Neural crest cell (in vitro differentiated cells): ENCODE data around the gene ITGB3. TPM values are rescaled to one million over a fixed set of nuclear protein-coding genes. Genes with fewer than 3 reads are reported as not detected.

Experiments used
- DNase-seq: peaks from one replicate; pipeline ENCODE4 v3.0.0; 2021; ENCODE audit warnings: low read depth, mixed read lengths, low spot score
- H3K27ac Mint-ChIP-seq: one replicate; pipeline ENCODE4 v1.8.0; 2021; ENCODE audit warnings: mild to moderate bottlenecking, mixed read lengths; ENCODE audit not compliant: unreplicated experiment
- H3K27me3 Mint-ChIP-seq: 2 replicates; pipeline ENCODE4 v1.8.0; 2021; ENCODE audit warnings: low read depth, mild to moderate bottlenecking, mixed read lengths
- H3K36me3 Mint-ChIP-seq: 2 replicates; pipeline ENCODE4 v1.8.0; 2021; ENCODE audit warnings: low read depth, mild to moderate bottlenecking, mixed read lengths
- H3K4me1 Mint-ChIP-seq: 2 replicates; pipeline ENCODE4 v1.8.0; 2021; ENCODE audit warnings: mixed read lengths
- H3K4me3 Mint-ChIP-seq: one replicate; pipeline ENCODE4 v1.8.0; 2021; ENCODE audit warnings: mild to moderate bottlenecking, mixed read lengths
- H3K9me3 Mint-ChIP-seq: 2 replicates; pipeline ENCODE4 v1.8.0; 2021; ENCODE audit warnings: mixed read lengths
- total RNA-seq: library from RNA; stranded (reverse); gene quantifications from 2 replicates; pipeline ENCODE4 v1.2.1, GENCODE V29; 2021
- TF ChIP-seq, protein P1 (sequence below): fragments of 200-600 bp; sonication (generic); conservative IDR thresholded peaks from 2 replicates; pipeline ENCODE4 v1.5.0; 2021; ENCODE audit warnings: antibody characterized with exemption, mild to moderate bottlenecking

The ITGB3 gene
- total RNA-seq, 1 donor from 2014 or later, result 0.09 TPM

DNA sequence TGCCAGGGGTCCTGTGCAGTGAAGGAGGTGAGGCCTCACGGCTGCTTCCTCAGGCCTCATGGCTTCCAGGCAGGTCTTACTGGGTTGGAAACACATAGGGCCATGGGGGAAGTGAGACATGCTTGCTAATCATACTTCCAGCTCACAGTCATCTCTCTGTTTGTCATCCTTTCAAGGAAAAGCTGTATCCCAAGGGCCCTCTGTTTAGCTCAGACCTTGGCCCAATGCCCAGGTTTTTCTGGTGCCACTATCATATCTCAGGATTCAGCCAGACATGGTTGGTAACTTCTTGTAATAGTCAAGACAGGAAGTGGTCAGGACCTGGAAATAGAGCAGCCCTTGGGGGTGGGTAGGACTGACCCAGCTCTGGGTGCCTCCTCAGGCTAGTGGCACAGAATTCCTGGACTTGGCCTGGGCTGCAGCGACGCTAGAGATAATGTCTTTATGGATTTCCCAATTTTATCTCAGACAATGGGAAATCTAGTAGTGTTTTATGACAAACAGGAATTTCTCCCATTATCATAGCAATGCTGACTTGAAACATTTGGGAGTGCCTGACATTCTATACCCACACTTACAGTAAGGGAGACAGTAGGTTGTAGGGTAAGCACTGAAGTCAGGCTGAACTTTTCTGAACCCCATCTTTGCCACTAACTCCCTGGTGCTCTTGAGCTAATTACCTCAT lies 13.5 kb upstream of the ITGB3 start:
- H3K4me3 Mint-ChIP-seq, result no peak overlapping the region
- DNase-seq, result no peak
- no peaks in the 10 kb centered on the region for H3K36me3 Mint-ChIP-seq
- TF ChIP-seq, protein P1, sequence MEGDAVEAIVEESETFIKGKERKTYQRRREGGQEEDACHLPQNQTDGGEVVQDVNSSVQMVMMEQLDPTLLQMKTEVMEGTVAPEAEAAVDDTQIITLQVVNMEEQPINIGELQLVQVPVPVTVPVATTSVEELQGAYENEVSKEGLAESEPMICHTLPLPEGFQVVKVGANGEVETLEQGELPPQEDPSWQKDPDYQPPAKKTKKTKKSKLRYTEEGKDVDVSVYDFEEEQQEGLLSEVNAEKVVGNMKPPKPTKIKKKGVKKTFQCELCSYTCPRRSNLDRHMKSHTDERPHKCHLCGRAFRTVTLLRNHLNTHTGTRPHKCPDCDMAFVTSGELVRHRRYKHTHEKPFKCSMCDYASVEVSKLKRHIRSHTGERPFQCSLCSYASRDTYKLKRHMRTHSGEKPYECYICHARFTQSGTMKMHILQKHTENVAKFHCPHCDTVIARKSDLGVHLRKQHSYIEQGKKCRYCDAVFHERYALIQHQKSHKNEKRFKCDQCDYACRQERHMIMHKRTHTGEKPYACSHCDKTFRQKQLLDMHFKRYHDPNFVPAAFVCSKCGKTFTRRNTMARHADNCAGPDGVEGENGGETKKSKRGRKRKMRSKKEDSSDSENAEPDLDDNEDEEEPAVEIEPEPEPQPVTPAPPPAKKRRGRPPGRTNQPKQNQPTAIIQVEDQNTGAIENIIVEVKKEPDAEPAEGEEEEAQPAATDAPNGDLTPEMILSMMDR, result no peak
- H3K27me3 Mint-ChIP-seq, result peaks cover 5% of the 10 kb centered on the region
- H3K9me3 Mint-ChIP-seq, result no peaks in the 10 kb centered on the region
- H3K4me1 Mint-ChIP-seq, result no peaks in the 10 kb centered on the region
- H3K27ac Mint-ChIP-seq, result no peak overlapping the region

DNA sequence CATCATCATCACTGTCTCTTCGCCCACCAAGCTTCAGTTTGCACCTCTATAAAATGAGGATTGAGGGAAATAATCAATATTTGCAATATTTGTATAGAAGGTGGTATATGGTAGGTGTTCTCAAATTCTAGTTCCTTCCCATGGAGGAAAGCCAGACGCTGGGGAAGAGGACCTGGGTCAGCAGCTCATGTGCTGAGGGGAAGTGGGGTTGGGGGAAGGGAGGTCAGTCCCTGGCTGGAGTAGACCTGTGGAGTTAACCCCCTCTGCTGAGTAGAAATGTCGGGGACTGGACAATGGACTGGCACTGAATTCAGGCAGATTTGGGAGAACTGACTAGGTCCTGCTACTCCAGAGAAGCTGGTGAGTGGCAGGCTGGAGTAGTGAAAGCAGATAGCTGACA lies 12.8 kb upstream of the ITGB3 start:
- Mint-ChIP-seq H3K4me1 (no peaks in the 10 kb centered on the region), H3K4me3 (no peak overlapping the region)

DNA sequence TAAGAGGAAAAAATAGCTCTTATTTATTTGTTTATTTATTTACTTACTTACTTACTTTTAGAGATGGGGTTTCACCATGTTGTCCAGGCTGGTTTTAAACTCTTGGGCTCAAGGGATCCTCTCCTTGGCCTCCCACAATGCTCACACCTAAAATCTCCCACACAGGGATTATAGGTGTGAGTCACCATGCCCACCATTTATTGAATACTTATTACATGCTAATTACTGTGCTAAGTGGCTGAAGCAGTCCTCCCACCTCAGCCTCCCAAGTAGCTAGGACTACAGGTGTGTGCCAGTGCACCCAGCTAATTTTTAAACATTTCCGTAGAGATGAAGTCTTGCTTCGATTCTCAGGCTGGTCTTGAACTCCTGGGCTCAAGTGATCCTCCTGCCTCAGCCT lies 11.0 kb upstream of the ITGB3 start:
- no peak for DNase-seq
- Mint-ChIP-seq H3K27me3 (peaks cover 21% of the 10 kb centered on the region), H3K4me3 (no peak overlapping the region), H3K9me3 (no peaks in the 10 kb centered on the region), H3K27ac (no peak overlapping the region), H3K36me3 (no peaks in the 10 kb centered on the region), H3K4me1 (no peaks in the 10 kb centered on the region)
- TF ChIP-seq, protein P1, result no peak

More for the DNA sequence above, 12.8 kb upstream of the ITGB3 start:
- Mint-ChIP-seq H3K27me3 (peaks cover 11% of the 10 kb centered on the region), H3K27ac (no peak overlapping the region), H3K36me3 (no peaks in the 10 kb centered on the region), H3K9me3 (no peaks in the 10 kb centered on the region)
- no peak for DNase-seq
- TF ChIP-seq, protein P1, result no peak

DNA sequence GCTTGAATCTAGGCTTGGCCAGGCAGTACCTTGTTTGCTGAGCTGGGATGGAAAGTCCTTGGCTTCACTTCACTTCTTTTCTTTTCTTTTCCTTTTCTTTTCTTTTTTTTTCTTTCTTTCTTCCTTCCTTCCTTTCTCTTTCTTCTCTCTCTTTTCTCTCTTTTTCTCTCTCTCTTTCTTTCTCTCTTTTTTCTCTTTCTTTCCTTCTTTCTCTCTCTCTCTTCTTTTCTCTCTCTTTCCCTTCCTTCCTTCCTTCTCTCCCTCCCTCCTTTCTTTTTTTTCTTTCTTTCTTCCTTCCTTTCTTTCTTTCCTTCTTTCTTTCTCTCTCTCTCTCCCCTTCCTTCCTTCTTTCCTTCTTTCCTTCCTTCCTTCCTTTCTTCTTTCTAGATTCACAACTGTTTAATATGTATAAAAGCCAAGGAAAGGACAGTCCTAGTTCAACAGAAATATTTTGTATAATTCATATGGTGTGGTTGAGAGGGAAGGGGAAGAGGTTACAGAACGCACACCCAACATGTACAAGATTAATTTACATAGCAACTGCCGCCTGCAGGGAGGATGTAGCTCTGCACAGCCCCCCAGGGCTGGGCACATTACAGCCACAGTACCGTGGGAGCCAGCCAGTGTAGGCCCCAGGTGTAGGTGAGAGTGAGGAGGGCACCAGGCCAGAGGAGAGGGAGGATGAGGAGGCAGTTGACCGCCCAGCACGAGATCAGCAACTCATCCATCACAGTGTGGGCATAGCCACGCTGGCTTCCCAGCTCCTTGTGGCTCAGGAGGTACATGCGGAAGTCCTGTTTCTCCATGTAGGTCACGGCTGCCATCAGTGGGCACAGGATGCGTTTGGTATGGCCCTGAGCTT lies 9.7 kb upstream of the ITGB3 start:
- Mint-ChIP-seq H3K4me1 (no peaks in the 10 kb centered on the region), H3K27ac (no peak overlapping the region), H3K36me3 (no peaks in the 10 kb centered on the region), H3K4me3 (no peak overlapping the region), H3K27me3 (peaks cover 21% of the 10 kb centered on the region), H3K9me3 (no peaks in the 10 kb centered on the region)
- no peak for DNase-seq
- TF ChIP-seq, protein P1, result no peak

DNA sequence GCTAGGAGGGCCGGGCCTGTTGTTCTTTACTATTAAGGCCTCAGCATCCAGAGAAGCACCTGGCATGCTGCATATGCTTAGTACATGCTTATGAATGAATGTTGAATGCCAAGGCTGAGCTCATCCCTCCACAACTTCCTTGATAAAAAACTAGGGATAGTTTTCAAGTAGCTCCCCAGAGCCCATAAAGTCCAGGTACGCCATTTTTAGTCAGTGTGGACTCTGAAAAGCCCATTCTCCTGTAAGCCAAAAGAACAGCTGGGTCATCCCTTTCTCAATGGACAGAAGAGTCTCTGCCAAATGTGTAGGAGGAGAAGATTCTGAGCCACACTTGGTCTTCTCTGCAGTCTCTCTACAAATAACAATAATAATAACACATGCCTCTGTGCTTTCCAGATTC lies 8.9 kb upstream of the ITGB3 start:
- no peaks in the 10 kb centered on the region for H3K4me1 Mint-ChIP-seq
- H3K36me3 Mint-ChIP-seq, result no peaks in the 10 kb centered on the region
- no peak overlapping the region for H3K4me3 Mint-ChIP-seq
- DNase-seq, result no peak
- TF ChIP-seq, protein P1, result no peak
- no peak overlapping the region for H3K27ac Mint-ChIP-seq
- H3K9me3 Mint-ChIP-seq, result no peaks in the 10 kb centered on the region
- peaks cover 21% of the 10 kb centered on the region for H3K27me3 Mint-ChIP-seq
